NCI-H2196 (cell line): ENCODE measurements around the gene PAQR9.

ENCODE experiments used
- DNase-seq: peaks from one replicate; lab custom pipeline; 2025; ENCODE audit not compliant: unreplicated experiment; lab: John Stamatoyannopoulos, UW

Gene PAQR9

DNA sequence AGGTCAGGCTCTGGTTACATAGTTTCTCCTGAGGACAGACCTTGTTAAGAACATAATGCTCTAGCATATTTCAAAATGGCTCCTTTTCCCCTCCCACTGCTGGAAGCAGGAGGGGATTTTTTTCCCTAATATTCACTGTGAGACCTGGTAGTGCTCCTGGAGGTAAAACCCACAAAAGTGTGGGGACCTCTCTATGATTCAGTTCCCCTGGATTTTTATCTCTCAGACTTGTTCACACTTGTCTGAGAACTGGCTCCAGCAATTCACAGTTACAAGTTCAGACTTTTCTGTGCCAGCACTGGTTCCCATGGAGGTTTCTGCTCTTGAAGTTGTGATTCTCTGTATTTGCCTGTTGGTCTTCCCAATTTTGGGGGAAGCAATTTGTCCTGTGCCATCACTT lies 38.3 kb downstream of the PAQR9 start:
- no peak for DNase-seq

DNA sequence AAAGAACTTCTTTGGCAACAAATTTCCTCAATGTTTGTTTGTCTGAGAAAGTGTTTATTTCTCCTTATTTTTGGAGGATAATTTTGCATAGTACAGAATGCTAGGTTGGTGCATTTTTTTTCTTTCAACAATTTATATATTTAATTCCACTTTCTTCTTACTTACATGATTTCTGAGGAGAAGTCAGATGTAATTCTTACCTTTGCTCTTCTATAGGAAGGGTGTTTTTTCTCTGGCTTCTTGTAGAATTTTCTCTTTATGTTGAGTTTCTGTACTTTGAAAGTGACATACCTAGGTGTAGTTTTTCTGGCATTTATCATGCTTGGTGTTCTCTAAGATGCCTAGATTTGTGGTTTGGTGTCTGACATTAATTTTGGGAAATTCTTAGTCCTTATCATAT lies 39.8 kb downstream of the PAQR9 start:
- DNase-seq, result no peak

DNA sequence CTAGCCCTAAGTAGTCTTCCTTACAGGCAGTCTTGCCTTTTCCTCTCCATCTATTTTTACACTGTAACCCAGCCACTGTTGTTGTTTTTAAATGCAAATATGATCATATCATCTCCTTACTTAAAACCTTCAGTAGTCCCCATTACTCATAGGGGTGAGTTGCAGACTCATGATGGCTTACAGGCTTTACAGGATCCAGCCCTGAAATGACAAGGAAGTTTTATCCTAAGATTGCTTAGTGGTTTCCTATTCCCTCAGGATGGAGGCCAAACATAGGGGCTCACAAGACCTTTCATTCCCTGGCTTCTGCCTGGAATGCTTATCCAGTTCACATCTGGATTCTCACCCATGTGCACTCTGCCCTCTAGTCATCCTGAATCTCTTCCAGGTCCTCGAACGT lies 46.9 kb downstream of the PAQR9 start:
- DNase-seq, result no peak

DNA sequence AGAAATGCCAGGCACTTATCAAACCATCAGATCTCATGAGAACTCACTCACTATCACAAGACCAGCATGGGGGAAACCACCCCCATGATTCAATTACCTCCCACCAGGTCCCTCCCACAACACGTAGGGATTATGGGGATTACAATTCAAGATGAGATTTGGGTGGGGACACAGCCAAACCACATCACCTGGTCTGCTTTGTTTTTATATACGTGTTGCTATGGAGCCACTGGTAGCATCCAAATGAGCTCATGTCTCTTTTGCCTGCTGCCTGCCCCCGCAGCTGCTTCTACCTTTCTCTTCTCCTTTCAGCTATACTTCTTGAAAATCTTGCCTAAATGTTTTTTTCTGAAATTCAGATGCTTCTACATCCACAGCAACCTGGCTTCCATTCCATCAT lies 47.8 kb downstream of the PAQR9 start:
- no peak for DNase-seq

DNA sequence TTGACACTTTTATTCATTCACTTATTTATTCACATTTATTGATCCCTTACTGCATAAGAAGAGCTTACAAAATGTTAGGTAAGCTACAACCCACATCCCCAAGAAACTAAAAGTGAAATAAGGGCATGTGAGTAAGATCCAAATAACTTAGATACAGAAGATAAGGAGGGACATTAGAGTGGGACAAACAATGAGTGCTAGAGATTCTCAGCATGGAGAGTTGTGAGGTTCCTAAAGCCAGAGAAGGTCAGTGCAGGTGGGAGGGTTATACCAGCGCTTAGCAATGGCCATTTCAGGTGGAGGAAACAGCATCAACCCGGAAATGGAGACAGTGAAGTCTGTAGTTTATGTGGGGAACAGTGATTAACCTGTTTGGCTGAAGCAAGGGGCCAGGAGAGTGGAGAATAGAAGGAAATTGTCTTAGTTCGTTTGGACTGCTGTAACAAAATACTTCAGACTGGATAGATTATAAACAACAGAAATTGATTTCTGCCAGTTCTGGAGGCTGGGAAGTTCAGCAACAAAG lies 49.1 kb downstream of the PAQR9 start:
- DNase-seq, result no peak

DNA sequence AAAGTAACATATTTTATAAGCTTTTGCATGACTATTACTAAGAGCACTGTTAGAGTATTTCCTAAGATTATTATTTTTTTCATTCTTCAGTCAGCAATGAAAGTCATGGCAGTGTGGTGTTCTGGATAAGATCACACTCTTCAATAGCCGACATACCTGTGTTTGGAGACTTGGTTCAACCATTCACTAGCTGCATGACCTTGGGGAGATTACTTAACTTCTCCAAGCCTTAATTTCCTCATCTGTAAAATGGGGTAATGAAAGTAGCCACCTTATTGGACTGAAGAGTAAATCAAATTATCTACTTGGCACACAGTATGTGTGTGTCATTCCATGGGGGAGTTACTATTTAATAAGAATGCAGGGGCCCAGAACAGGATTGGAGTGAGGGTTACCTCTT lies 50.0 kb downstream of the PAQR9 start:
- no peak for DNase-seq

DNA sequence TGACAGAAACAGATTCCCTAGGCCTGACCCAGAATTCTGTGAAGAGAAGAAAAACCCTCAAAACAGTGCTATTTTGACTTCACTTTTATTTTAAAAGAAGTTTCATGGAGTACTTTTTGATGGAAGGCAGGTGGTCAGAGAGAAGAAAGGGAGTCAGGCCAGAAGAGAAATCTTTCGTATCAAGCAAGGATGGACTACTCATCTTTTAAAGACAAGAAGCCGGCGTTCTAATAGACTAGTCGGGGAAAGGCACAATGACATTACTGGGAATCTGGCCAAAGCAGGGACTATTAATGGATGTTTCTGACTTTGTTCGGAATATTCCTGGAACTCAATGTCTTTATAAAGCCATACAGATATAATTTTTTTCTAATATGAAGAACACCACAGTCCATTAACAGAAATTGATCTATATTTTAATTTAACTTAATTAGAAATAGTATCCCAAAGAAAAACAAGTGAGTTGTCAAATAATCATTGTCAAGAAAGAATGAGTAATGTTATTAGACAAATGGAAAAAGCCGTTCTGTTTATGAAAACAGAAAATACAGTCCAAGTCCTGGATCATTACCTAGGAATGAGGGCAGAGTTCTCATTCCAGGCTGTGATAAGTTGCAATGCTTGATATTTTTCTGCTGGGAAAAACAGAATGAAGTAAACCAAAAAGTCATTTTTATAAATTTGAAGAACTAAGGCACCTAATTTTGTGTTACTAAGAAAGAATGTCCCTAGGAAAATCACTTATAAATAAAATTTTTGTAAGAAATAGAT lies 50.9 kb downstream of the PAQR9 start:
- DNase-seq, result no peak
